CD14-positive monocyte (primary cell): ENCODE data around the gene ACAP1. TPM values are rescaled to one million over a fixed set of nuclear protein-coding genes. Genes with fewer than 3 reads are reported as not detected.

Experiments
- DNase-seq, 3 donors: peaks; one replicate each; pipeline ENCODE4 v3.0.0-alpha.2; 2011 to 2022
- H2AFZ ChIP-seq: 2 replicates; pipeline ENCODE4 v1.6.0; 2012; ENCODE audit warnings: mild to moderate bottlenecking, low read depth, low read length, inconsistent platforms; ENCODE audit not compliant: insufficient read depth, poor library complexity, severe bottlenecking
- H3K27ac ChIP-seq, 2 donors: 1 replicate in 1 of 2; 2 replicates in 1 of 2; pipeline ENCODE4 v1.5.1; 2012 to 2013; ENCODE audit warnings: low read length in 2 of 2, control low read depth in 1 of 2, inconsistent platforms in 1 of 2, low read depth in 1 of 2, mild to moderate bottlenecking in 1 of 2
- H3K27me3 ChIP-seq, 2 donors: one replicate each; pipeline versions ENCODE4 v1.6.0 to v1.6.1; 2011 to 2013; ENCODE audit warnings: low read length in 2 of 2; ENCODE audit not compliant: control insufficient read depth in 2 of 2, insufficient read depth in 2 of 2
- H3K36me3 ChIP-seq, 2 donors: replicated peaks in 1 of 2; 1 replicate in 1 of 2; 2 replicates in 1 of 2; pipeline versions ENCODE4 v1.5.1 to v1.6.1; 2012 to 2013; ENCODE audit warnings: low read length in 2 of 2, control low read depth in 1 of 2, inconsistent platforms in 1 of 2, mild to moderate bottlenecking in 1 of 2; ENCODE audit not compliant: insufficient read depth in 2 of 2, control insufficient read depth in 1 of 2
- H3K4me1 ChIP-seq, 2 donors: 1 replicate in 1 of 2; 2 replicates in 1 of 2; pipeline versions ENCODE4 v1.5.1 to v1.6.1; 2012 to 2013; ENCODE audit warnings: low read length in 2 of 2, control low read depth in 1 of 2, inconsistent platforms in 1 of 2, mild to moderate bottlenecking in 1 of 2, moderate library complexity in 1 of 2; ENCODE audit not compliant: insufficient read depth in 2 of 2, control insufficient read depth in 1 of 2
- H3K4me2 ChIP-seq: replicated peaks from 2 replicates; pipeline ENCODE3; 2012; ENCODE audit warnings: low read length, moderate library complexity, mild to moderate bottlenecking; ENCODE audit not compliant: poor library complexity, severe bottlenecking; ENCODE audit errors: extremely low read depth
- H3K4me3 ChIP-seq, 3 experiments: fragments of 200-600 bp in 1 of 3; sonication (generic) in 1 of 3; replicated peaks in 1 of 3; 1 replicate in 2 of 3; 2 replicates in 1 of 3; pipeline ENCODE4 v1.5.1; 2011 to 2013; ENCODE audit warnings: low read length in 3 of 3, mild to moderate bottlenecking in 3 of 3, control low read depth in 2 of 3, low read depth in 2 of 3, inconsistent platforms in 1 of 3, moderate library complexity in 1 of 3
- H3K79me2 ChIP-seq: 2 replicates; pipeline ENCODE4 v1.6.0; 2012; ENCODE audit warnings: mild to moderate bottlenecking, control low read depth, inconsistent platforms, low read length, moderate library complexity; ENCODE audit not compliant: insufficient read depth
- H3K9ac ChIP-seq: 2 replicates; pipeline ENCODE4 v1.6.0; 2017; ENCODE audit warnings: low read length, mild to moderate bottlenecking; ENCODE audit not compliant: insufficient read depth, poor library complexity, severe bottlenecking
- H3K9me3 ChIP-seq, 2 donors: replicated peaks in 1 of 2; 1 replicate in 1 of 2; 2 replicates in 1 of 2; pipeline versions ENCODE4 v1.5.1 to v1.6.1; 2012 to 2013; ENCODE audit warnings: low read length in 2 of 2, control low read depth in 1 of 2; ENCODE audit not compliant: control insufficient read depth in 1 of 2, insufficient read depth in 1 of 2
- H4K20me1 ChIP-seq: 2 replicates; pipeline ENCODE4 v1.6.0; 2012; ENCODE audit warnings: mild to moderate bottlenecking, low read length, control low read depth, moderate library complexity; ENCODE audit not compliant: insufficient read depth
- H3K27ac Mint-ChIP-seq, 7 donors: one replicate each; pipeline ENCODE4 v1.8.0; 2020; ENCODE audit warnings: mild to moderate bottlenecking in 7 of 7, mixed read lengths in 7 of 7, moderate library complexity in 6 of 7, inconsistent platforms in 2 of 7
- H3K27me3 Mint-ChIP-seq, 3 donors: one replicate each; pipeline ENCODE4 v1.8.0; 2021 to 2022; ENCODE audit warnings: low read depth in 3 of 3, mild to moderate bottlenecking in 3 of 3, mixed read lengths in 3 of 3, moderate library complexity in 3 of 3, inconsistent platforms in 1 of 3
- H3K36me3 Mint-ChIP-seq, 2 donors: one replicate each; pipeline ENCODE4 v1.8.0; 2020; ENCODE audit warnings: mixed read lengths in 2 of 2, inconsistent platforms in 1 of 2, mild to moderate bottlenecking in 1 of 2
- H3K4me1 Mint-ChIP-seq: one replicate; pipeline ENCODE4 v1.8.0; 2020; ENCODE audit warnings: mild to moderate bottlenecking, mixed read lengths
- H3K4me3 Mint-ChIP-seq, 2 donors: one replicate each; pipeline ENCODE4 v1.8.0; 2020; ENCODE audit warnings: mild to moderate bottlenecking in 2 of 2, mixed read lengths in 2 of 2, moderate library complexity in 1 of 2
- H3K9me3 Mint-ChIP-seq, 7 donors: one replicate each; pipeline ENCODE4 v1.8.0; 2020 to 2022; ENCODE audit warnings: mixed read lengths in 7 of 7, mild to moderate bottlenecking in 6 of 7, moderate library complexity in 6 of 7, inconsistent platforms in 2 of 7
- CTCF ChIP-seq: fragments of 200-600 bp; IDR thresholded peaks from one replicate; pipeline ENCODE4 v1.8.0; 2022; ENCODE audit warnings: antibody characterized with exemption, mild to moderate bottlenecking
- WGBS: methylation state at CpG from one replicate; pipeline ENCODE4 v1.1.5; 2013; ENCODE audit warnings: missing lambda C conversion rate; ENCODE audit not compliant: insufficient coverage; 5-methylcytosine and 5-hydroxymethylcytosine counted together
- intact Hi-C, 2 donors: fragments of 100-400 bp; cut with micrococcal nuclease; formaldehyde crosslinking; loops; one replicate each; pipeline versions ENCODE4 v1.15.0 to v1.15.1; 2023
- polyA plus RNA-seq, 3 donors: library from polyadenylated mRNA; depleted of rRNA in 1 of 3; unstranded in 2 of 3; stranded (reverse) in 1 of 3; fragments of 300-500 nt in 2 of 3; fragments of >200 nt in 1 of 3; fragmentation: Illumina TruSeq in 2 of 3; gene quantifications; 1 replicate in 2 of 3; 2 replicates in 1 of 3; pipeline ENCODE4 v1.2.3, GENCODE V29; 2012 to 2021

The ACAP1 gene
- polyA plus RNA-seq, 3 donors = 32.1 to 68.5 (median 40.5) TPM

- Histone ChIP-seq H3K79me2 (no peaks in the 10 kb centered on the region), H3K4me2 (peak overlapping the region; percentile 99), H4K20me1 (no peaks in the 10 kb centered on the region), H2AFZ (peak overlapping the region; percentile 97), H3K27ac (peak overlapping the region; percentile 16 to 81), H3K36me3 (peaks cover 25 to 39% of the 10 kb centered on the region in 2 donors), H3K27me3 (no peaks in the 10 kb centered on the region), H3K4me3 (peak overlapping the region; percentile 61 to 94 (median 79)), H3K4me1 (peaks cover 15 to 19% of the 10 kb centered on the region in 2 donors), H3K9ac (peak overlapping the region; percentile 69), H3K9me3 (no peaks in the 10 kb centered on the region)
- H3K9me3 Mint-ChIP-seq = peaks cover 0 to 2% (median 0%) of the 10 kb centered on the region in 7 donors
- 6% methylated on average over 38 of the region's 48 CpGs for WGBS
- no peak for DNase-seq
- peaks cover 38 to 40% of the 10 kb centered on the region in 2 donors for H3K36me3 Mint-ChIP-seq
- intact Hi-C loops = loop anchor here in 1 of 2 donors (5.0 kb wide), 1 partner anchor 42 kb away; the partner anchor contains the start of gene KCTD11
- H3K27me3 Mint-ChIP-seq = peaks cover 0 to 5% (median 3%) of the 10 kb centered on the region in 3 donors
- H3K4me1 Mint-ChIP-seq = peaks cover 15% of the 10 kb centered on the region
- H3K27ac Mint-ChIP-seq = peak overlapping the region in 6 of 7 donors; percentile 46 to 91 (median 64)
- no peak for TF ChIP-seq CTCF
- peak overlapping the region; percentile 85 to 95 for H3K4me3 Mint-ChIP-seq
These were observed 57.5 kb downstream of the ACAP1 start for GRCh38 chr17:7393613-7394451.

GRCh38 chr17:7394452-7395191 lies 58.3 kb downstream of the ACAP1 start, which contains the start of gene PLSCR3:
Gene PLSCR3 (minus strand): TSS chr17:7394525. CDS start chr17:7394110, 415 bp downstream.
- Mint-ChIP-seq H3K27ac (peak within 1 kb of the TSS; percentile 83 to 95 (median 90)), H3K4me3 (peak within 1 kb of the TSS; percentile 86 to 95), H3K36me3 (peaks cover 30 to 32% of the 10 kb centered on the region in 2 donors), H3K4me1 (peaks cover 15% of the 10 kb centered on the region), H3K9me3 (peaks cover 0 to 3% (median 0%) of the 10 kb centered on the region in 7 donors), H3K27me3 (peaks cover 0 to 5% (median 3%) of the 10 kb centered on the region in 3 donors)
- H3K27ac ChIP-seq = peak within 1 kb of the TSS; percentile 59 to 81
- TF ChIP-seq CTCF = peak; percentile 21
- peaks cover 17 to 32% of the 10 kb centered on the region in 2 donors for H3K36me3 ChIP-seq
- H3K9me3 ChIP-seq = no peaks in the 10 kb centered on the region
- peak within 1 kb of the TSS; percentile 97 for H2AFZ ChIP-seq
- intact Hi-C loops = loop anchor here in 1 of 2 donors (5.0 kb wide), 1 partner anchor 42 kb away; the partner anchor contains the start of gene KCTD11
- no peaks in the 10 kb centered on the region for H4K20me1 ChIP-seq
- peaks cover 15 to 19% of the 10 kb centered on the region in 2 donors for H3K4me1 ChIP-seq
- WGBS = under 1% methylated on average over 71 of the region's 71 CpGs
- H3K79me2 ChIP-seq = no peaks in the 10 kb centered on the region
- no peaks in the 10 kb centered on the region for H3K27me3 ChIP-seq
- DNase-seq = peak; percentile 69 to 73 (median 70)
- peak within 1 kb of the TSS; percentile 69 for H3K9ac ChIP-seq
- H3K4me2 ChIP-seq = peak within 1 kb of the TSS; percentile 99
- H3K4me3 ChIP-seq = peak within 1 kb of the TSS; percentile 61 to 94 (median 79)
